Stromal cell of bone marrow (primary cell): Measurements from ENCODE around the gene CLSTN1.
"Not testable (repeated sequence)": the region's sequence is repeated elsewhere in the genome, so short reads cannot be mapped to it uniquely, and the experiment has no call there.

Source experiments
- DNase-seq: peaks from one replicate; pipeline ENCODE4 v3.0.0-alpha.2; 2012; ENCODE audit warnings: low read depth

The CLSTN1 gene

GRCh38 chr1:9761855-9762254 is 61.9 kb downstream of the CLSTN1 start:
- no peak for DNase-seq

DNA sequence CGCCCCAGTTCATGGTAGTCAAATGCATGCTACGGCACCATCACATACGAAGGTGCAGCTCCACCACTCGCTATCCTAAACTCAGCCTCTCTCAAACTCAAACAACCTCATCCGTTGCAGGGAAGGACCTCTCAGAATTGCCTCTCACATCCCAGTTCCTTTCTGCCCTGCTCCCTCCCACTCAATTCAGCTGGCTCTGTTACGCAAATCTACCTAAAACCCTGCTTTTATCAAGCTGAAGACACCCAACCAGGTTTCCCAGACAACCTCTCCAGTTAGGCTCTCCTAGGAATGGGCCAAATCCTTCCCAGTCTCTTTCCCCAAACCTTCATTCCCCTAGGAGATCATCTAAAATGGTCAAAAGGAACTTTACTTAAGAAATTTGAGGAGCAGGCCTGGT is 62.9 kb downstream of the CLSTN1 start:
- no peak for DNase-seq

GRCh38 chr1:9759939-9760338 is 63.8 kb downstream of the CLSTN1 start:
- DNase-seq = no peak

DNA sequence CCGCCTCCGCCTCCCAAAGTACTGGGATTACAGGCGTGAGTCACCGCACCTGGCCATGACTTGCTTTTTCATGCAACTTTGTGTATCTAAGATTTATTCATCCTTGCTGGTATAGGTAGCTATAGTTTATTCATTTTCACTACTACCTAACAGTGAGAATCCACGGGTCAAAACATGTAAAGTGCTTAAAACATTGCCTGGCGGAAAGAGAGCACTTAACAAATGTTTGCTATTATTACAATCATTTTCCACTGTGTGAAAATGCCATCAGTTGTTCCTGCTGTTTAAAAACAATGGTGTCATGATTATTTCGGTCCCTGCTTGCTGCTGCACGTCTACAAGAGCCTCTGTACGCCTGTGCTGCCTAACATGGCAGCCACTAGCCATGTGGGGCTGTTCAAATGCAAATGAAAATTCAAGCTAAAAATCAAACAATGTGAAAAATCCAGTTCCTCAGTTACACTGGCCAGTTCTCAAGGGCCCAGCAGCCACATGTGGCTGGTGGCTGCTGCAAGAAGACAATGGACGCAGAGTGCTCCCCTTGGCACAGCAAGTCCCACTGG is 65.1 kb downstream of the CLSTN1 start:
- DNase-seq = no peak

GRCh38 chr1:9755441-9755995 is 68.2 kb downstream of the CLSTN1 start:
- DNase-seq = no peak

GRCh38 chr1:9753121-9753531 is 70.6 kb downstream of the CLSTN1 start:
- peak; percentile 60 for DNase-seq

DNA sequence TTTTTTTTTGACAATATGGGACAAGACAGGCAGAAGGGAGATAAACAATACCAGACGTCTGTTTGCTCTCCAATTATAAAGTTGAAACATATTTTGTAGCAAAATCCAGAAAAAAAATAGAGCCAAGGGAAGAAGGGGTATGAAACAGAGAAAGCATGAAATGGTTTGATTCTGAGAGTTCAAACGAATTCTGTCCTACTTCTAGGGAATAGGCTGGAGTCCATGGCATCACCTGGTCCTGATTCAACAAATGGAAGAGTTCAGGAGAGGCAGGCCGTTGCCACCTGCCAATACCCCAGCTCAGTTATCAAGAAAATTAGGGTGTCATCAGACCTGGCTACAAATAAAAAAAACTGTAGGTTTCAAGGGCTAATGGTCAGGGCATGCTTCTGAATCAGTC is 71.8 kb downstream of the CLSTN1 start:
- DNase-seq = no peak

DNA sequence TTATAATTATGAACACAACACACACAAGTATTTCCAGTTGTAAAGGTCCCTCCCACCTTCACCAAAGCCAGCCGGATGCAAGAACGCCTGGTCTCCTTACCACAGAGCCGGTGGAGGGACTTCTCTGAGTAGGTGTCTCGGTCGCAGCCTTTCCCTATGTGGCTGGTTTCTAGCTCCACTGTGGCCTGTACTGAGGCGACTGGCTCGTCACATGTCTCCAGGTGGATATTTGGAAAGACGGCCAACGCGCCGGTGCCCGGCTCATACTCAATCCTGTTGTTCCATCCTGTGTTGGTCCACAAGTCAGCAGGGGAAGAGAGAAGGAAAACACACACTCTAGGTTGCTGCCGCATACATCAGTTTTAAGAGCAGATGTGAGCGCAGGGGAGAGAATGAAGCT is 74.4 kb downstream of the CLSTN1 start:
- no peak for DNase-seq

DNA sequence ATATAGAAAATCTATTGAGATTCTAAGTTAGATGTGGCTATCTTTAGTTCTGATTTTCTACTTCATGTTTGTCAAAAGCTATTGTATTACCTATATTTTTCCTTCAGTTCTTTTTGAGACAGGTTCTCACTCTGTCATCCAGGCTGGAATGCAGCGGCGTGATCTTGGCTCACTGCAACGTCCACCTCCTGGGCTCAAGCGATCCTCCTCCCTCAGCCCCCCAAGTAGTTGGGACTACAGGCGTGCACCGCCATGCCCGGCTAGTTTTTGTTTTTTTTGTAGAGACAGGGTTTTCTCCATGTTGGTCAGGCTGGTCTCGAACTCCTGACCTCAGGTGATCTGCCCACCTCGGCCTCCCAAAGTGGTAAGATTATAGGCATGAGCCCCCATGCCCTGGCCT is 75.4 kb downstream of the CLSTN1 start:
- not testable (repeated sequence) for DNase-seq

DNA sequence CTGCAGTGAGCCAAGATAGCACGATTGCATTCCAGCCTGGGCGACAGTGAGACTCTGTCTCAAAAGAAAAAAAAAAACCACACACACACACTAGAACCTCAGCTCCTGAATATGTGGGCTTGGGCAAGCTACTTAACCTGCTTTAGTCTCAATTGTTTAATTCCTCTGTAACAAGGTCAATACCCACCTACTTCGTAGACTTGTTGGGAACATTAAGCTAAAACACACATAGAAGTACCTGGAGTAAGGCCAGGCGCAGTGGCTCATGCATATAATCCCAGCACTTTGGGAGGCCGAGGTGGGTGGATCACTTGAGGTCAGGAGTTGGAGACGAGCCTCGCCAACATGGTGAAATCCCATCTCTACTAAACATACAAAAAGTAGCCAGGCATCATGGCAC is 77.1 kb downstream of the CLSTN1 start:
- DNase-seq = no peak

- DNase-seq = peak; percentile 41
These were observed 77.6 kb downstream of the CLSTN1 start for GRCh38 chr1:9746211-9746610.

GRCh38 chr1:9744106-9744799 is 79.5 kb downstream of the CLSTN1 start:
- DNase-seq = no peak

- DNase-seq = no peak
These were observed 86.1 kb downstream of the CLSTN1 start for GRCh38 chr1:9737671-9738070.

DNA sequence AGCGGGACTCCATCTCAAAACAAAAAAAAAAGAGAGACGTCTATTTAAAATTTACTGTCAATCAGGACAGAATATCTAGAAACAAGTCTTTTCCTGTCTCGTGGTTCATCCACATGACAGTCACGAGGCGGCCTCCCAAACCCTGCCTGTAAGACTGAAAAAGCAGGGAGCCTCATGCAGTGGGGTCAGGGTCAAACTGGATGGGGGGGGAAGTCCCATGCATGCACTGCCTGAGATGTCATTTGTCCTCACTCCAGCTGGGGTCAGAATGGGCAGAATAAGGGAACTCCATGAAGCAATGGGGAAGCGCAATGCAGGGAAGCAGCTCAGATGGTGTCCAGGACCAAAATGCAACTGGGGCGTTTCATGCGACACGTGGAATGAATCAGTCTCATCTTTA is 86.7 kb downstream of the CLSTN1 start:
- no peak for DNase-seq

DNA sequence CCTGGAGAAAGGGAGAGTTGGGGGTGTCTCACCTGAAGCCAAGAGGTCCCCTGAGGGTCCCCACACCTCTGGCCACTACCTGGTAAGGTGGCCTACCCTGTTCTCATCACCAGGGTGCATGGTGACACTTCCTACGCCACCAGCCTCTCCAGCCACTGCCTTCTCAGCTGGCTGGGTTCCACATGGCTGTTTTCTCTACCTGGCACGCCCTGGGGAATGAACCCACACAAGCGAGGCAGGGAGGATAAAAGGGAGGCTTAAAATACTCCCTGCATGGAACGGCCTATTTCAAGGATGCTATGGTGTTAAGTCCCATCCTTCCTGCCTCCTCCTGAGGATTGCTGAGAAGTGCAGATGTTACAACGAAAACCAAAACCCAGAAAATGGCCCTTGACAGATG is 87.5 kb downstream of the CLSTN1 start:
- DNase-seq = no peak

GRCh38 chr1:9735800-9736199 is 88.0 kb downstream of the CLSTN1 start:
- no peak for DNase-seq

GRCh38 chr1:9733160-9733789 is 90.5 kb downstream of the CLSTN1 start:
- DNase-seq = no peak

- DNase-seq = no peak
These were observed 91.4 kb downstream of the CLSTN1 start for GRCh38 chr1:9732123-9732971.

DNA sequence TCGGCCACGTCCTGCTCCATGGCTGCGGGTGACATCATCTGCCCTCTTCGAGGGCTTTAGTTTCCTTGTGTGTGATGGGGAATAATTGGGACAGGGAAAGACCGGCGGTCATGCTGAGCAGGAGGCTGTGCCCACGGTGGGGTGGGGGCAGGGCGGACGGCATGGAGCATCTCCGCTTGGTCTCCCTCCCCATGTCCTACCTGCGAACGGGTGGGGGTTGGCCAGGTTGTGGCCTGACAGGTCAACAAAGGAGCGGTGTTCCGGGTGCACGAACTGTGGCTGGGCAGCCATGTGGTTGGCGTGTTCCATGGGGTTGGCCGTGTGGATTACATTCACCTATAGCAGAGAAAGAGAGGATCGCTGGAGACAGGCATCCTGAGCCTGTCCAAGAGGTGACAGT is 92.2 kb downstream of the CLSTN1 start:
- DNase-seq = no peak

DNA sequence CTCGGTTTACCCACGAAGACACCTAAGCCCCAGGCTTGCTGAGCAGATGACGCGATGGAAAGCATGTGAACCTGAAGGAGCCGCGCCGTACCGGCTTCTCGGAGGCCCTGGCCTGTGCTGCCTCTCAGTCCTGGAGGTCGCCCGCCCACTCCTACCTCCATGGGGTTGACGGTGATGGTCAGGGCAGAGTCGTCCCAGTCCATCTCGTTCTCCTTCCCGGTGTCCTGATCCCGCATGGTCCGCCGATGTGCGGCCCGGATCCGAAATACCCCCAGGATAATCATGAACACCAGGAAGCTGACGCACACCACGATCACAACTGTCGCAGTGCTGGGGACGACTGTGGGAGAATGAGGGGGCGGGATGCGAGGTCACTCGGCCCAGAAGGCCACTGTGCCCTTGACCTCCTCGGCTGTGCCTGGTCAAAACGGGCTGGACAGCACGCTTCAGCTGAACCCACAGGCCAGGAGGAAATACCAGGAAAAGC is 92.7 kb downstream of the CLSTN1 start:
- no peak for DNase-seq

GRCh38 chr1:9730096-9730901 is 93.5 kb downstream of the CLSTN1 start:
- DNase-seq = no peak
